ENCODE results near the gene DPF3. TPM values are rescaled to one million over a fixed set of nuclear protein-coding genes. Genes with fewer than 3 reads are reported as not detected.

Gene DPF3
- total and polyA plus RNA-seq, 2 of the 13 experiments (the other 11 are each of a cell fraction or from before 2014, with no cell fraction given): 0.09 to 0.60 TPM

GRCh38 chr14:72663076-72663487 is 230.8 kb downstream of the DPF3 start:
- Histone ChIP-seq H3K4me2 (ENCODE audit: low read depth, low read length) (no peak overlapping the region), H3K4me3 (replicated peaks in 1 of 3; ENCODE audit: insufficient read depth in 1 of 3, low read depth in 2 of 3, low read length in 3 of 3) (no peak overlapping the region), H3K36me3 (replicated peaks in 1 of 2; ENCODE audit: control insufficient read depth in 1 of 2, insufficient read depth in 2 of 2, low read length in 2 of 2) (no peaks in the 10 kb centered on the region), H2AFZ (ENCODE audit: low read length) (no peak overlapping the region), H3K9me3 (ENCODE audit: low read length) (no peaks in the 10 kb centered on the region), H3K27ac (ENCODE audit: extremely low read length, insufficient read depth, low read length) (no peak overlapping the region), H3K27me3 (ENCODE audit: control insufficient read depth in 1 of 2, insufficient read depth in 2 of 2, low read length in 2 of 2) (peaks cover 0 to 3% of the 10 kb centered on the region in 2 experiments; a peak in 1 of 5 replicates), H3K79me2 (ENCODE audit: insufficient read depth, low read length) (no peaks in the 10 kb centered on the region), H3K4me1 (ENCODE audit: insufficient read depth, low read length) (no peaks in the 10 kb centered on the region), H4K20me1 (ENCODE audit: insufficient read depth, low read length) (no peaks in the 10 kb centered on the region), H3K9ac (ENCODE audit: insufficient read depth, low read depth, low read length) (no peak overlapping the region)
- POLR2A ChIA-PET: no interaction called here
- FAIRE-seq (no peak), ATAC-seq (no peak), DNase-seq (ENCODE audit: low spot score) (no peak)
- TF ChIP-seq ATRX (CRISPR knock-in tag; IDR thresholded peaks at IDR 0.05; ENCODE audit: borderline replicate concordance) (no peak), ATF7 (IDR thresholded peaks at IDR 0.05) (peak; percentile 31; the same call in 1 of the 2 replicates), ATF7 (CRISPR knock-in tag; IDR thresholded peaks at IDR 0.05) (no peak)
- no TSS peak for BruUV-seq (replicated peaks)
- intact Hi-C loops (cut with micrococcal nuclease; ENCODE audit: unreplicated experiment) (no loop called here), in situ Hi-C loops (cut with HindIII; ENCODE audit: extremely low pct_ligation_motif_present, low pct_unique_long_range_greater_than_20kb) (no loop called here)
- WGBS (ENCODE audit: low lambda C conversion rate): 0% methylated on average over 1 of the region's 1 CpG
- CTCF ChIA-PET (ENCODE audit: low intra/inter-chr PET ratio, low total read pairs): no interaction called here

- Histone ChIP-seq H2AFZ (ENCODE audit: low read length) (no peak overlapping the region), H3K27me3 (ENCODE audit: control insufficient read depth in 1 of 2, insufficient read depth in 2 of 2, low read length in 2 of 2) (peaks cover 0 to 3% of the 10 kb centered on the region in 2 experiments; a peak in 1 of 5 replicates), H3K4me1 (ENCODE audit: insufficient read depth, low read length) (no peaks in the 10 kb centered on the region), H3K36me3 (replicated peaks in 1 of 2; ENCODE audit: control insufficient read depth in 1 of 2, insufficient read depth in 2 of 2, low read length in 2 of 2) (no peaks in the 10 kb centered on the region), H3K4me3 (replicated peaks in 1 of 3; ENCODE audit: insufficient read depth in 1 of 3, low read depth in 2 of 3, low read length in 3 of 3) (no peak overlapping the region), H3K9ac (ENCODE audit: insufficient read depth, low read depth, low read length) (no peak overlapping the region), H3K9me3 (ENCODE audit: low read length) (no peaks in the 10 kb centered on the region), H3K79me2 (ENCODE audit: insufficient read depth, low read length) (no peaks in the 10 kb centered on the region), H3K4me2 (ENCODE audit: low read depth, low read length) (no peak overlapping the region), H4K20me1 (ENCODE audit: insufficient read depth, low read length) (no peaks in the 10 kb centered on the region), H3K27ac (ENCODE audit: extremely low read length, insufficient read depth, low read length) (no peak overlapping the region)
- ChIA-PET POLR2A (no interaction called here), CTCF (ENCODE audit: low intra/inter-chr PET ratio, low total read pairs) (no interaction called here)
- FAIRE-seq: no peak
- intact Hi-C loops (cut with micrococcal nuclease; ENCODE audit: unreplicated experiment) (no loop called here), in situ Hi-C loops (cut with HindIII; ENCODE audit: extremely low pct_ligation_motif_present, low pct_unique_long_range_greater_than_20kb) (no loop called here)
- DNase-seq (ENCODE audit: low spot score): no peak
- 12% methylated on average over 2 of the region's 2 CpGs for WGBS (ENCODE audit: low lambda C conversion rate)
- no peak for ATAC-seq
- TF ChIP-seq CENPBD1 (CRISPR knock-in tag; IDR thresholded peaks at IDR 0.05; ENCODE audit: borderline replicate concordance, low read depth) (no peak), ZNF777 (CRISPR knock-in tag; IDR thresholded peaks at IDR 0.05) (no peak), ZNF607 (CRISPR knock-in tag; IDR thresholded peaks at IDR 0.05; ENCODE audit: borderline replicate concordance) (no peak), SP140L (CRISPR knock-in tag; IDR thresholded peaks at IDR 0.05; ENCODE audit: borderline replicate concordance) (no peak), TSC22D2 (CRISPR knock-in tag; IDR thresholded peaks at IDR 0.05; ENCODE audit: borderline replicate concordance) (no peak), MNT (IDR thresholded peaks at IDR 0.05) (no peak), ZMAT5 (CRISPR knock-in tag; IDR thresholded peaks at IDR 0.05; ENCODE audit: borderline replicate concordance, low read depth) (no peak), MAFF (IDR thresholded peaks at IDR 0.05; ENCODE audit: low read depth, low read length) (peak; percentile 81), HNF4G (IDR thresholded peaks at IDR 0.05; ENCODE audit: borderline replicate concordance, low read depth, low read length) (no peak), HNF4G (CRISPR knock-in tag; IDR thresholded peaks at IDR 0.05; ENCODE audit: borderline replicate concordance, low read depth) (no peak), MAFK (conservative IDR thresholded peaks at IDR 0.05 in 1 of 2, IDR thresholded peaks at IDR 0.05 in 1 of 2; ENCODE audit: low read length in 2 of 2) (peak; percentile 66 to 92), ZNF256 (CRISPR knock-in tag; conservative IDR thresholded peaks at IDR 0.05) (no peak), ZC3H13 (CRISPR knock-in tag; IDR thresholded peaks at IDR 0.05) (no peak), IRX3 (CRISPR knock-in tag; IDR thresholded peaks at IDR 0.05; ENCODE audit: borderline replicate concordance, low read depth) (no peak), ZNF329 (CRISPR knock-in tag; IDR thresholded peaks at IDR 0.05; ENCODE audit: low read depth) (no peak)
- BruUV-seq (replicated peaks): no TSS peak
Observed at GRCh38 chr14:72662214-72662613, 231.7 kb downstream of the DPF3 start.
